GM18909 (cell line): ENCODE results near the gene FGD3.

Experiments used
- ATAC-seq: cut with Tn5 transposase; IDR thresholded peaks from one replicate; pipeline ENCODE4 v1.9.1; 2021; ENCODE audit warnings: mild to moderate bottlenecking; ENCODE audit not compliant: unreplicated experiment, poor library complexity

Gene FGD3

DNA sequence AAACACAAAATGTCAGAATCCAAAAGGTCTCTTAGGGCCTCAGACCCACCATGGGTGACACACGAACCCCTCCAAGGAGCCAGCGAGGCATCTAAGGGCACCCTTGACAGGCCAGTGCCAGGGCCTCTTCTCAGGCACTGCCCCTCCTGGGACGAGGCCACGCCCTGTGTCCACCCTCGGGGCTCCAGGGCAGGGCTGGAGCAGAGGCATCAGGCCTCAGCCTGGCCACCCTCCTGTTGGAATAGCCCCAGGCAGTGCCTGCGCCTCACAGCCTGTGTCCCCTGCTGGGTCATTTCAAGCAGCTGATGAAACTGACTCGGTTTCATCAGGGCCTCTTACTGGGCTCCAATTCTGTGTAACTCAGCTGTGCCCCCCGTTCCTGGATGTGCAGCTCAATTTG lies 78.4 kb downstream of the FGD3 start:
- no peak for ATAC-seq

DNA sequence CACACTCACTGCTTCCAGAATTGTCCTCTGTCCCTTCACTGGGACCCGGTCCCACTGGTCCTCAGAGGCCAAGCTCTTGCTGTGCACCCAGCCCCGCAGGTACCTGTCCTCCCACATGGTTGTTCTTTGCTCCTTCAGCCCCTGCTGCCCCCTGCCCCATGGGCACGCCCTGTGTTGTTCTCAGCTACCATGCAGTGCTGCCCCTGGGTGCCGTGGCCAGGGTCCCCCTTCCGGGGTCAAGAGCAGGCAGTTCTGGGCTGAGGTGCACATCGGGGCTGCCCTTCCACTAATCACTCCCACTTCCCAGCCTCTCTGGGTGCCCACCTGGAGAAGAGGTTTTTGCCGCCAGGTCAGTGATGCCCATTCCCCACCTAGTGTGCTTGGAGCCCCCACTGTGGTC lies 79.3 kb downstream of the FGD3 start:
- no peak for ATAC-seq

GRCh38 chr9:93027750-93028149 lies 80.4 kb downstream of the FGD3 start:
- ATAC-seq: no peak

DNA sequence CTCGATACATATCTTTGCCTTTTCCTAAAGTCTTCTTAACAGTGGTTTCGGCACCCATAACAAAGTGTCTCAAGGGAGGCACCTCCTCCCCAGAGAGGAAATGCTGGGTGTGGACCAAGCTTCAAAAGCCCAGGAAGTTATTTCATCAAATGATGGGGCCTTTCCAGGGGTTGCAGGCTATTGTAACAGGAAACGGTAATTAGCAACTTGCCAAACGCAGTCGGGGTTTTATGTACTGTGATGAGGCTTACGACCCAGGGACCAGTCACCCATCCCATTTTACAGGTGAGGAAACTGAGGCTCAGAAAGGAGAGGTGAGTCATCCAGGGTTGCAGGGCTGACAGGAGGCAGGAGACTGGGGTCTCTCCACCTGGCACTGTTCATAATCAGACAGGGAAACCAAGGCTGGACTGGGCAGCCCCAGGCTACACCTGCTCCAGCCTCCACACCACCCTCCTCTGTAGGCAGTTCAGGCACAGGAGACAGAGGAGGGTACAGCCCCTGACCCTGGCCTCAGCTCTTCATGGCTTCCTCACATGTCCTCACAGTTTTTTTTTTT lies 81.2 kb downstream of the FGD3 start:
- ATAC-seq: no peak

- ATAC-seq: no peak
These were observed 83.6 kb downstream of the FGD3 start for GRCh38 chr9:93030642-93031628.

DNA sequence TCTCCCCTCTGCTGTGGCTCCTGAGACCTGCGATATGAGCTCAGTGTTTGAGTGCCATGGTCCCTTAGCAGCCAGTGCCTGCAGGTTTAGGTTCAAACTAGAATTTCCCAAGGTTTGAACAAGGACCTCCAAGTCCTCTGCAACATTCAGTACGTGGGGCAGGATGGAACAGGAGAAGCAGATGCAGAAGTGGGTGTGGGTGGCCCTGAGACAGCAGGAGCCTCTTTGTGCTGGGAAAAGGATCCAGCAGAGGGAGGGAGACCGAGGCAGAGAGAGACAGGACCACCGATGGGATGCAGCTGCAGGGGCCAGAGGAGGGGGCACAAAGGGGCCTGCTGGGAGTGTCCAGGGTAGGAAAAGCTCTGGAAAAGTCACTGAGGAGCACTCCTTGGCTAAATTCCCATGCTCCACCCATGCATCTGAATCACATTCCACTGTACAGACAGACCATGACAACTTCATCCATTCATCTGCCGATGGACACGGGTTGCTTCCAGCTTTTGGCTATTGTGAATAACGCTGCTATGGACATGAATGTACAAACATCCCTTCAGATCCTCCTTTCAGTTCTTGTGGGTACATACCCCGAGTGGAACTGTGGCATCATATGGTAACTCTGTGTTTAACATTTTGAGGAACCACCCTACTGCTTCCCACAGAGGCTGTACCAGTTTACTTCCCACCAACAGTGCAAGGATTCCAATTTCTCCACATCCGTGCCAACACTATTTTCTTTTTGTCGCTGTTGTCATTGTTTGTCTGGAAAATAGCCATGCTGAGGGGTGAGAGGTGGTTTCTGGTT lies 84.5 kb downstream of the FGD3 start:
- ATAC-seq: no peak

GRCh38 chr9:93032545-93032944 lies 85.2 kb downstream of the FGD3 start:
- ATAC-seq: no peak

DNA sequence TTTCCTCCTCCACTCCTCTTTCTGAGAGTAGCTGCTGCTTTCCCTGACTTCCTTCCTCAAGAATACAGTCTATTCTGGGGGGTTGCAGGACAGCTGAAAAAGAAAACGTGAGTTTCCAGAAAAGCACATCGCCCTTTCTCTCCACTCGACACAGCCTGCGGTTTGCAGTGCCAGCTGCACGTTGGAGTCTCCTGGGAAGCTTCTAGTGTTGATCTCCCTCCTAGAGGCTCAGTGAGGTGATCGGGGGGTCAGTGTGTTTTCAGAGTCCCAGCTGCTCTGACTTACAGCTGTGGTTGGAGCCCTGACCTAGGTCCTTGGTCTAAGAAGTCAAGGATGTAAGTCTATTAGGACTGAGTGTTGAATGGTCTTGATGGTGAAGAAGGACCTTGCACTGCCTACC lies 86.2 kb downstream of the FGD3 start:
- ATAC-seq: no peak

- ATAC-seq: no peak
These were observed 87.9 kb downstream of the FGD3 start for GRCh38 chr9:93035106-93035660.

- no peak for ATAC-seq
These were observed 88.6 kb downstream of the FGD3 start for GRCh38 chr9:93035821-93036351.

- ATAC-seq: no peak
These were observed 89.7 kb downstream of the FGD3 start for GRCh38 chr9:93036887-93037475.

DNA sequence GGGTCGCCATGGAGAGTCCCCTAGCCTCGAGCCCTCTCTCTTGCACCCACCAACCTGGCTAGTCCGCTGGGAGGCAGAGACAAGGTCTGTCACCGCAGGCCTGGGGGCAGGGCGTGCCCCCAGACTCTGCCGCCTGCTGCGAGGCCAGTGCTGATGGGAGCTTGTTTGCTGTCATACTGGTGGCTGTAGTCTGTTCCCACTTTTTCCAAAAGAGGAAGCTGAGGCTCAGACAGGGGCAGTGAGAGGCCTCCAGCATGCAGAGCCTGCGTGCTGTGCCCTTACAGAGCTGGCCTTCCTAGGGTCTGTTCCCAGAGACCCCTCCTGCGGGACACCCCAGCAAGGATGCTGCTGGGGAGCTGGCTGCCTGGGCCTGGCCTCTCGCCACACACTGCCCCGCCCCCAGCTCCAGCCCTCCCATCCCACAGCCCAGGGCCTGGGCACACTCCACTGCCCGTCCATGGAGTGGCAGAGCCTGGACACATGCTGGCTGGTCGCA lies 90.2 kb downstream of the FGD3 start:
- ATAC-seq: no peak

- ATAC-seq: no peak
These were observed 91.6 kb downstream of the FGD3 start for GRCh38 chr9:93038918-93039317.

- no peak for ATAC-seq
These were observed 92.1 kb downstream of the FGD3 start for GRCh38 chr9:93039456-93039855.

- ATAC-seq: no peak
These were observed 92.7 kb downstream of the FGD3 start for GRCh38 chr9:93039976-93040375.

DNA sequence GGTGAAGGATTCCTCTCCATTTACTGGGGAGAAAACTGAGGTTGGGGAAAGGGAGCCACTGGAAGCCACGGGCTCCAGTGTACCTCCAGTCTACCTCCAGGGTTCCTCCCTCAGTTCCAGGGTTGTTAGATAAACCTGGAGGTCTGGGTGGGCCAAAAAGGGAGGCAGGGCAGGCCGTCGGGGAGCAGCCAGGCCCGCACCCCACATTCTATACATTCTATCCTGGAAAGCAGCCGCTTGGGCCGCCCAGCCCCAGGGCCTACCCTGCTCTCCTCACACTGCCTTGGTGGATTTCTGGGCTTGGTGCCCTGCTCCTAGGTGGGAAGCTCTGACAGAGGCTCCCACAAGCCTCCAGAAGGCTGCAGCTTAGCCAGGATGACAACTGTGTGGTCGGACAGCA lies 93.1 kb downstream of the FGD3 start:
- ATAC-seq: no peak

DNA sequence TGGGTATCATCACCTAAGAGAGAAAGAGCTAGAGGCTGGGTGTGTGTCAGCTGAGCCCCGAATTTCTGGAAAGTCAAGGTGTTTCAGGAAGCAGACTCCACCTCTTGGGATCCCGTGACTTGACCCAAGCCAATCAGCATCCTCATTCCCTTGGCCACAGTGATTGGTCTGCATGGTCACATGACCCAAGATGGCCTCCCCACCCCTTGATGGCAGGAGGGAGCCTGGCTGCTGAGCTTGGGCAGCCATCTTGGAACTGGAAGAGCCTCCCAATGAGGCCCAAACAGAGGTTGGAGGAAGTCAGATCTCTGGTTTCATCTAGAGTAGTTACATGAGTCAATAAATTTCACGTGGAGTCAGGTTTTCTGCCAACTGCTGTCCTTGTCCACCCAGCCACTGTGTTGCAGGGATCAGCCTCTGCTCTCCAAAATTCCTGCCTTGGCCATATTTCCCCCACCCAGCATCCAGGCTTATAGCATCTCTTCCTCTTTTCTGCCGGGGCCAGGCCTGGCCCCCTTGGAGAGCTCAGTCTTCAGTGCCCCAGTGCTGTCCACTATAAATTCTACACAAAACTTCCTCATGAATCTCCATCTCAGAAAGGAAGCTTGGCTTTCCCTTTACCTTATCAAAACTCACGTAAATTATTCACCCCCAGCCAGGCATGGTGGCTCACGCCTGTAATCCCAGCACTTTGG lies 93.9 kb downstream of the FGD3 start:
- no peak for ATAC-seq

GRCh38 chr9:93043122-93043521 lies 95.8 kb downstream of the FGD3 start:
- ATAC-seq: no peak

DNA sequence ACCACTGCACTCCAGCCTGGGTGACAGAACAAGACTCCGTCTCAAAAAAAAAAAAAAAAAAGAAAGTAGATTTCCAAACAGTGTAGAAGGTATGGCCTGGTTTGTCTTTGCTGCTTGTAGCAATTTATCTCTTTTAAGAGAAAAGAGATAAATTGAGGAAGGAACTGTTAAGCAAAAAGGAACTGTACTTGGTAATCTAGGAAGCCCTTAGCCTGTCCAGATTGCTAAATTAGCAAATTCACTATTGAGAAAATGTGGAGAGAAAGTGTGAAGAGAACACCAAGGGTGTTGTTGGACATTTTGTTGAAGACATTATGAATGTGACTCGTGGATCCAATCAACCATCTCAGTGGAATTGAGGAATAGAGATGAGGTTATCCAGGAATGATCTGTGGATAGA lies 98.2 kb downstream of the FGD3 start:
- no peak for ATAC-seq
